Tracheal epithelial cell (primary cell): ENCODE results near the gene TAS2R60. TPM values are rescaled to one million over a fixed set of nuclear protein-coding genes. Genes with fewer than 3 reads are reported as not detected.

Experiments used
- total RNA-seq: library from RNA; depleted of rRNA; stranded (reverse); fragments of >200 nt; gene quantifications from 2 replicates; pipeline ENCODE4 v1.2.1, GENCODE V29; 2014

Gene TAS2R60
- total RNA-seq: not detected in 2 replicates

DNA sequence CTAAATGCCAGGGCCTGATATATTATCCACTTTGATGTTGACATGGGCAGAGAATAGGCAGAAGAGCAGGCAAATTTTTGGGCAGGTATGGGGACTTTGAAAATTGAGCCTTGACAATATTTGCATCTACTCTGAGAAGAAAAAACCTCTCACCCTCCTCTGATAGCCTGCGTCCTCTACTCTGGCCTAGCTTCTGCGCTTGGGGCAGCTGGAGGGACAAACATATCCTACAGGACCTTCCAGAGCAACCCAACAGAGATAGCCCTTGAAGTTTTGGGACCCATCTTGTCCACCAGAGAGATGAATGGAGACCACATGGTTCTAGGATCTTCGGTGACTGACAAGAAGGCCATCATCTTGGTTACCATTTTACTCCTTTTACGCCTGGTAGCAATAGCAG, at the start of gene TAS2R60:
TAS2R60 (plus strand) TSS at position 301 of the 400 bp plus-strand sequence; CDS start at position 301, 0 bp downstream.

GRCh38 chr7:143408686-143409561, 34.3 kb upstream of the TAS2R60 start, which contains the start of gene EPHA1:
Gene EPHA1, minus strand, starts transcription at chr7:143408856. Its CDS starts 51 bp downstream, at chr7:143408805.

DNA sequence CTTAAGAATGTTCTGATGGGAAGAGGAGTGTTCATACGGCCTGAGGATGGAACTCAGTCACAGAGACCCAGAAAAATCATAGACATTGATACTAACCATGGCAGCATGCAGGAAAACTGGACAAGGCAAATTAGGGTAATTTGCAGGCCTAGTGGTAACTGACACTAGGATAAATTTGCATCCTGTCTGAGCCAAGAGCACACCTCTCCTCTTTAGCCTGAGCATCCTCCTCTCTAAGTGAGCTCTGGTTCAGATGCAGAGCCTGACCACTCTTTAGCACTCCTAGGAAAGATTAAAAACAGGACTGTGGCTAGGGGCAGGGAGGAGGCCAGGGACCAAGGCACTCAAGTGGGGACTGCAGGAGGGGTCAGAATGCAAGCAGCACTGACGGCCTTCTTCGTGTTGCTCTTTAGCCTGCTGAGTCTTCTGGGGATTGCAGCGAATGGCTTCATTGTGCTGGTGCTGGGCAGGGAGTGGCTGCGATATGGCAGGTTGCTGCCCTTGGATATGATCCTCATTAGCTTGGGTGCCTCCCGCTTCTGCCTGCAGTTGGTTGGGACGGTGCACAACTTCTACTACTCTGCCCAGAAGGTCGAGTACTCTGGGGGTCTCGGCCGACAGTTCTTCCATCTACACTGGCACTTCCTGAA, 34.4 kb downstream of the TAS2R60 start, which contains the start of gene TAS2R41:
TAS2R41 (plus strand) TSS at position 373 of the 650 bp plus-strand sequence; CDS start at position 373, 0 bp downstream.

Other genes starting within 250 kb of the TAS2R60 start
- gene TAS2R40, start 221.4 kb upstream of the TAS2R60 start, total RNA-seq: 0.24 TPM in 1 of 2 replicates, not detected in the other
- gene GSTK1, start 180.0 kb upstream of the TAS2R60 start, total RNA-seq: 94.2 and 99.5 TPM in 2 replicates
- 3.0 and 13.5 TPM in 2 replicates for gene TMEM139, start 158.5 kb upstream of the TAS2R60 start, total RNA-seq
- gene CASP2, start 155.1 kb upstream of the TAS2R60 start, total RNA-seq: 10.0 and 15.7 TPM in 2 replicates
- under 0.01 TPM in 1 of 2 replicates, not detected in the other for gene CLCN1, start 127.3 kb upstream of the TAS2R60 start, total RNA-seq
- gene FAM131B, start 80.7 kb upstream of the TAS2R60 start, total RNA-seq: 0.21 and 0.24 TPM in 2 replicates
- 15.8 and 21.0 TPM in 2 replicates for gene ZYX, start 62.1 kb upstream of the TAS2R60 start, total RNA-seq
- 40.7 and 52.5 TPM in 2 replicates for gene EPHA1, start 34.6 kb upstream of the TAS2R60 start, total RNA-seq
- gene TAS2R41, start 34.4 kb downstream of the TAS2R60 start, total RNA-seq: not detected in 2 replicates
- gene CTAGE15, start 128.3 kb downstream of the TAS2R60 start, total RNA-seq: 0.21 and 0.48 TPM in 2 replicates
- 0.85 and 4.1 TPM in 2 replicates for gene TCAF2, start 177.5 kb downstream of the TAS2R60 start, total RNA-seq